Measurements from ENCODE around the gene TBL1X.

The TBL1X gene

DNA sequence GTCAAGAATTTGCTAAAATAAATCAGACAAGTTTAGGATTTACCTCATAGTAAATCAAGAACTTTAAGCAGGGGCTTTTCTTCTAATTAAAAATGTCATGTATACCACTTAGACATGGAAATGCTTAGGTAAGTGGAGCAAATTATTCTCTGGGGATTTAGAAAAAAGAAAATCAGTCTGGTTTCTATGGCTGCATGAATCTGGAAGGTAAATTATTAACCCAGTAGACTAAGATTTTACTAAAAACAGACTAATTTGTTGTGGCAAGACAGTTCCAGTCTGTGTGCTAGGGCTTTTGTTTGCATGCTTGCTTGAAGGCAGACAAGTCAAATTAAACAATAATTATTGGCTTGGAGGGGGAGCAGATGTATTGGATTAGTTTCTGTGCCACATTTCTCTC is 140.6 kb downstream of the TBL1X start:
- TF ChIP-seq, protein P1, sequence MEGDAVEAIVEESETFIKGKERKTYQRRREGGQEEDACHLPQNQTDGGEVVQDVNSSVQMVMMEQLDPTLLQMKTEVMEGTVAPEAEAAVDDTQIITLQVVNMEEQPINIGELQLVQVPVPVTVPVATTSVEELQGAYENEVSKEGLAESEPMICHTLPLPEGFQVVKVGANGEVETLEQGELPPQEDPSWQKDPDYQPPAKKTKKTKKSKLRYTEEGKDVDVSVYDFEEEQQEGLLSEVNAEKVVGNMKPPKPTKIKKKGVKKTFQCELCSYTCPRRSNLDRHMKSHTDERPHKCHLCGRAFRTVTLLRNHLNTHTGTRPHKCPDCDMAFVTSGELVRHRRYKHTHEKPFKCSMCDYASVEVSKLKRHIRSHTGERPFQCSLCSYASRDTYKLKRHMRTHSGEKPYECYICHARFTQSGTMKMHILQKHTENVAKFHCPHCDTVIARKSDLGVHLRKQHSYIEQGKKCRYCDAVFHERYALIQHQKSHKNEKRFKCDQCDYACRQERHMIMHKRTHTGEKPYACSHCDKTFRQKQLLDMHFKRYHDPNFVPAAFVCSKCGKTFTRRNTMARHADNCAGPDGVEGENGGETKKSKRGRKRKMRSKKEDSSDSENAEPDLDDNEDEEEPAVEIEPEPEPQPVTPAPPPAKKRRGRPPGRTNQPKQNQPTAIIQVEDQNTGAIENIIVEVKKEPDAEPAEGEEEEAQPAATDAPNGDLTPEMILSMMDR (IDR thresholded peaks at IDR 0.05), result no peak

DNA sequence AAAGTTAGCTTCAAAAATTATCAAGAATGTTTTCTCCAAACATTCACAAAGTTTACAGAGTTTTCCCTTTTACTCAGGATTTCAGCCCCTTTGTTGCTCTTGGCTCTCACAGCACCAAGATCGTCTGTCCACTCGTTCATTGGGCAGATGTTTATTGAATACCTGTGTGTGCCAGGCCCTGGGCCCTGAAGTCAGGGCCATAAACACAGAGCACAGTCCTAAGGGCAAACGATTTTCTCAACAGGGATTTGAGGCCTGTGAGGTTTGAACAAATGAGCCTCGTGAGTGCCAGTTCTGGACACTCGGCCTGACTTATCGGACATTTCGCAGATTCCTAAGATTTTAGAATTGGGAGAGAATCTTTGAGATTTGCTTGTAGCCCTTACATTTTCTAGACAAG is 142.1 kb downstream of the TBL1X start:
- TF ChIP-seq, protein P1 (IDR thresholded peaks at IDR 0.05), result no peak

DNA sequence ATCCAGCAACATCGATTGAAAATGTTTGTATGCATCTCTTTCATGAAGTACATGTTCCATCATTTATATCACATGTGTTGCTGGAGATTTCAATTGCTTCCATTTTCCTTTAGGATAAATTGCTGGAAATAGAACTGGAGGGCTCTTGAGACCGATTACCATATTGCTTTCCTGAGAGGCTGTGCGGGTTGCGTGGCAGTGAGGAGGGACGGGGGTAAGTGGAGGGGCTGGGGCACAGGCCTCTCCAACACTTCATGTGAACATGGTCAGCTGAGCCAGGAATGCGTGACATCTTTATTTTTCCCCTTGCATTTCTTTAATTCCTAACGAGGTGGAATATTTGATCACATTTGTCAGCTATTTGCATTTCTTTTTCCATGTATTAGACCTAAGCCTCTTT is 144.6 kb downstream of the TBL1X start:
- TF ChIP-seq, protein P1 (IDR thresholded peaks at IDR 0.05), result no peak

DNA sequence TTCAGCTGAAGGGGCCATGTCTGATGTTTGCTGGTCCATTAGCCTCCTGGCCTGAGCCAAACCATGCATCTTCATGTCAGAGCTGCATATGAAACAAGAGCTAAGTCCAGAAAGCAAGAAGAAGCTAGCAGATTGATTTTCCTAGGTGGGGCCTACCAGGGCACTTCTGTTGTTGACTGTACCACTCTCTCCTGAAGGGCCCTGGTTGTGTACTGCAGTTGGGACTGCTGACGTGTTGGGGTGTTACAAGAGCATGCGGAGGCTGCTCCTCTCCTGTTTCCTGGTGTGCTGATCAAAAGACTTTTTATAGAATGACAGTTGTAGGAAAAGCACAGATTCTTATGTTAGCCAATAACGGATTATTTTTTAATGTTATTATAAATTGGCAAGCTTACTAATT is 145.1 kb downstream of the TBL1X start:
- TF ChIP-seq, protein P1 (IDR thresholded peaks at IDR 0.05), result no peak

DNA sequence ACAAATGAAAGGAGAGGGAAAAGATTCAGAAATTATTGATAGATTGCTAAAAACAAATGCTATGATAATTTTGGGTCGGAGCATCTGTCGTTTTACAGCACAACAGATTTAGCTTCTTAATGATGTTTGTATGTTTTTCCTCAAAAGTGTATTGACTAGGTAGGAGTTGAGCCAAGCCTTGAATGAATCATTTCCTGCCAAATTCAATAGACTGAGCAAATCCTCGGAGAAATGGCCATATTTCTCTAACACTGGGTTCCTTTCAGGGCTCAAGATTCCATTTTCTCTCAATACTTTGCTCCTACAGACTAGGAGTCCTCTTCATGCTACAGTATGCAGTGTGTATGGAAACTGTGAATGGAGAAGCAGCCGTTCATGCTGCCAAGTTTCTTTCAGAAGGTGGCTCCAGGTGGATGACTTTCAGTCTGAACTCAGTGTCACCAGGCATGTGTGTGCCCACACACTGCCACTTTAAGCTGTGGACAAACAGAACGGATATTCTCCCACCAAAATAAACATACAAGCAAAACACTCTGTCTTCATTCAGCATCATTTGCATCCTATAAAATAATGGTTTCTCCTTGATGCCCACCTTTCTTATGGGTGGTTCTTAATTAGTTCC is 146.0 kb downstream of the TBL1X start:
- TF ChIP-seq, protein P1 (IDR thresholded peaks at IDR 0.05), result no peak

DNA sequence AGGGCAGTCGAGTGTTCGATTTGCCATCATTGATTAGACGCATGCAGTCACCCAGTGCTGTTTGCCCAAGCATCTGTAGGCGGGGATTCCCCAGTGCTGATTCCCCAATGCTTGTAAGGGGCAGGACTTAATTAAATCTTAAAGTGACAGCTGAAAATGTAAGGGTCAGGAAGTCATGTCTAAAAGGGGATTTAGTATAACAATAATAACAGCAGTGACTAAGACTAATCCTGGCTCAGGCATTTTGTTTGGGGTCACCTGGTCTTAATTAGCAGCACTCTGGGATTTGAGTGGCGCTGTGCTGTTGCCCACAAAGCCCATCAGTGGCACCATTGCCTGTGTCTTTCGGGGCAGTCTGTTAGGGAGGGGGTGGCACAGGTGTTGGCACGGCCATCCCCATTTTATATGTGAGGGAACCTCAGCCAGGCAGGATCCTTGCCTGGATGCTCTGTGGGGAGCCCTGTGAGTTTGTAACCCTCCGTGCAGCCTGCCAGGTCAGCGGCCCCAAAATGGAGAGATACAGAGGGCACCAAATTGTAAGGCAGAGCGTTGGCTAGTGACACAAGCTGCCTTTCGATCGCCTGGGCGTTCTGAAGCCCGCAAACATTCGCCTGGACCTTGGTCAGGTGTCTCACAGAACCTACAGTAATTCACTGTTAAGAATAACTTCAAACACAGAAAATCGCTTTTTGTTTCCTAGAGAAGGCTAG is 146.7 kb downstream of the TBL1X start:
- TF ChIP-seq, protein P1 (IDR thresholded peaks at IDR 0.05), result no peak

DNA sequence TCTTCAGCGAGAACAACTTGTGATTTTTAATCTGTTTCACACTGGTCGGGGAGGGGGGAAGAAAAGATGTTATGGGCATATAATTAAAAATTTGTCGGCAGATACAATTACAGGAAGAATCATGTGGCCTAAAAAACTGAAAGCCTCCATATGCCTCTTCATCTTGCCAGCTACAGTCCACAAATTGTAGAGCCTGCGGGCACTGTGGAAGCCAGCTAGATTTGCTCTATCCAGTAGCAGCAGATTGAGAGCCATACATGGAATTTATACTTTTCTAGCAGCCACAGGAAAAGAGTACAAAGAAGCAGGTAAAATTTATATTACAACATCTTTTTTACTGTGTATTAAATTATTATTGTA is 147.3 kb downstream of the TBL1X start:
- TF ChIP-seq, protein P1 (IDR thresholded peaks at IDR 0.05), result no peak

All from LNCAP (cell line).